Parathyroid adenoma (tissue), 2 donors: ENCODE data around the gene TRAPPC2L.

Source experiments
- H2AFZ ChIP-seq: fragments of 300-600 bp; sonication (generic); one replicate; pipeline ENCODE4 v1.7.0; 2017; ENCODE audit warnings: antibody characterized with exemption, mild to moderate bottlenecking
- H3K27ac ChIP-seq: fragments of 300-600 bp; sonication (generic); one replicate; pipeline ENCODE4 v1.7.0; 2017
- H3K27me3 ChIP-seq: fragments of 300-600 bp; sonication (generic); one replicate; pipeline ENCODE4 v1.7.0; 2017; ENCODE audit warnings: low read length; ENCODE audit not compliant: control insufficient read depth, insufficient read depth
- H3K36me3 ChIP-seq: fragments of 300-600 bp; sonication (generic); one replicate; pipeline ENCODE4 v1.7.0; 2017; ENCODE audit warnings: low read length; ENCODE audit not compliant: control insufficient read depth, insufficient read depth
- H3K4me1 ChIP-seq: fragments of 300-600 bp; sonication (generic); one replicate; pipeline ENCODE4 v1.7.0; 2017; ENCODE audit warnings: control low read depth
- H3K4me2 ChIP-seq: fragments of 300-600 bp; sonication (generic); one replicate; pipeline ENCODE4 v1.7.0; 2017; ENCODE audit warnings: low read length
- H3K4me3 ChIP-seq: fragments of 300-600 bp; sonication (generic); one replicate; pipeline ENCODE4 v1.7.0; 2017; ENCODE audit warnings: low read depth, low read length
- H3K79me2 ChIP-seq: fragments of 300-600 bp; sonication (generic); one replicate; pipeline ENCODE4 v1.7.0; 2017; ENCODE audit warnings: control low read depth
- H3K9ac ChIP-seq: fragments of 300-600 bp; sonication (generic); one replicate; pipeline ENCODE4 v1.7.0; 2017; ENCODE audit warnings: mild to moderate bottlenecking
- H3K9me3 ChIP-seq: fragments of 300-600 bp; sonication (generic); one replicate; pipeline ENCODE4 v1.7.0; 2017; ENCODE audit warnings: low read length; ENCODE audit not compliant: control insufficient read depth
- CTCF ChIP-seq: fragments of 300-600 bp; sonication (generic); IDR thresholded peaks from one replicate; pipeline ENCODE4 v1.7.0; 2017; ENCODE audit warnings: antibody characterized with exemption, mild to moderate bottlenecking
- donor health status: primary hyperparathyroidism.

The TRAPPC2L gene

GRCh38 chr16:88824256-88825077 is 32.5 kb upstream of the TRAPPC2L start:
- no peaks in the 10 kb centered on the region for H3K79me2 ChIP-seq
- TF ChIP-seq CTCF, result no peak
- no peaks in the 10 kb centered on the region for H3K36me3 ChIP-seq
- no peaks in the 10 kb centered on the region for H3K4me1 ChIP-seq
- no peak overlapping the region for H3K4me3 ChIP-seq
- no peak overlapping the region for H3K9ac ChIP-seq
- H3K9me3 ChIP-seq, result no peaks in the 10 kb centered on the region
- no peaks in the 10 kb centered on the region for H3K27me3 ChIP-seq
- no peak overlapping the region for H2AFZ ChIP-seq
- H3K27ac ChIP-seq, result no peak overlapping the region
- no peak overlapping the region for H3K4me2 ChIP-seq

- H3K4me2 ChIP-seq, result no peak overlapping the region
- H3K27me3 ChIP-seq, result no peaks in the 10 kb centered on the region
- no peak overlapping the region for H3K27ac ChIP-seq
- H2AFZ ChIP-seq, result no peak overlapping the region
- no peaks in the 10 kb centered on the region for H3K9me3 ChIP-seq
- no peaks in the 10 kb centered on the region for H3K79me2 ChIP-seq
- no peak for TF ChIP-seq CTCF
- no peaks in the 10 kb centered on the region for H3K4me1 ChIP-seq
- H3K4me3 ChIP-seq, result no peak overlapping the region
- no peaks in the 10 kb centered on the region for H3K36me3 ChIP-seq
- no peak overlapping the region for H3K9ac ChIP-seq
Measured at GRCh38 chr16:88825146-88825545, 31.8 kb upstream of the TRAPPC2L start.

GRCh38 chr16:88826070-88826840 is 30.7 kb upstream of the TRAPPC2L start:
- no peak overlapping the region for H3K4me3 ChIP-seq
- no peak overlapping the region for H3K4me2 ChIP-seq
- TF ChIP-seq CTCF, result no peak
- H2AFZ ChIP-seq, result no peak overlapping the region
- H3K9me3 ChIP-seq, result no peaks in the 10 kb centered on the region
- no peaks in the 10 kb centered on the region for H3K79me2 ChIP-seq
- no peak overlapping the region for H3K9ac ChIP-seq
- no peaks in the 10 kb centered on the region for H3K27me3 ChIP-seq
- H3K27ac ChIP-seq, result no peak overlapping the region
- no peaks in the 10 kb centered on the region for H3K36me3 ChIP-seq
- H3K4me1 ChIP-seq, result no peaks in the 10 kb centered on the region

GRCh38 chr16:88827727-88828126 is 29.2 kb upstream of the TRAPPC2L start:
- Histone ChIP-seq H3K4me1 (no peaks in the 10 kb centered on the region), H2AFZ (no peak overlapping the region), H3K27ac (no peak overlapping the region), H3K9me3 (no peaks in the 10 kb centered on the region), H3K36me3 (no peaks in the 10 kb centered on the region), H3K4me3 (no peak overlapping the region), H3K79me2 (no peaks in the 10 kb centered on the region), H3K4me2 (no peak overlapping the region), H3K9ac (no peak overlapping the region), H3K27me3 (no peaks in the 10 kb centered on the region)
- no peak for TF ChIP-seq CTCF
